HG03469 (cell line): Measurements from ENCODE around the gene GHR.
"Not testable (repeated sequence)": the region's sequence is repeated elsewhere in the genome, so short reads cannot be mapped to it uniquely, and the experiment has no call there.

Experiments used
- ATAC-seq: cut with Tn5 transposase; IDR thresholded peaks from one replicate; pipeline ENCODE4 v1.9.1; 2021; ENCODE audit warnings: mild to moderate bottlenecking, moderate library complexity, moderate number of reproducible peaks; ENCODE audit not compliant: unreplicated experiment

The GHR gene

DNA sequence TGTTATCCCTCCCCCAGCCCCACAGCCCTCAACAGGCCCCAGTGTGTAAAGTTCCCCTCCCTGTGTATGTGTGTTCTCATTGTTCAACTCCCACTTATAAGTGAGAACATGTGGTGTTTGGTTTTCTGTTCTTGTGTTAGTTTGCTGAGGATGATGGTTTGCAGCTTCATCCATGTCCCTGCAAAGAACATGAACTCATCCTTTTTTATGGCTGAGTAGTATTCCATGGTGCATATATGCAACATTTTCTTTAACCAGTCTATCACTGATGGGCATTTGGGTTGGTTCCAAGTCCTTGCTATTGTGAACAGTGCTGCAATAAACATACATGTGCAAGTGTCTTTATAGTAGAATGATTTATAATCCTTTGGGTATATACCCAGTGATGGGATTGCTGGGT lies 261.8 kb downstream of the GHR start:
- ATAC-seq: not testable (repeated sequence)

DNA sequence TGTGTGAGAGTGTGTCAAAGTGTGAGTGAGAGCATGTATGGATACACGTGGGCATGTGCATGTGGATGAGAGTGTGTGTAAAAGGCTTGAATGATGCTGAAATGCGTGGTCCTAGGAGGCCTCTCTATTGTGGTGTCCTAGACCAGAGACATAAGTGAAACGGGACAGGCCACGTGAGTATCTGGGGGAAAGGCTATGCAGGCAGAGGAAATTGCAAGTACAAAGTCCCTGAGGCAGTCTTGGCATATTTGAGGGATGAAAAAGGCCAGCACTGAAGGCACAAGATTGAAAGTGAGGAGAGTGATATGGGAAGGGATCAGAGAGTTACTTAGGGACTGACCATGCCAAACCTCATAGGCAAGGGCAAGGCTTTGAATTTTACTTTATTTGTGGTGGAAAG lies 266.2 kb downstream of the GHR start:
- no peak for ATAC-seq

DNA sequence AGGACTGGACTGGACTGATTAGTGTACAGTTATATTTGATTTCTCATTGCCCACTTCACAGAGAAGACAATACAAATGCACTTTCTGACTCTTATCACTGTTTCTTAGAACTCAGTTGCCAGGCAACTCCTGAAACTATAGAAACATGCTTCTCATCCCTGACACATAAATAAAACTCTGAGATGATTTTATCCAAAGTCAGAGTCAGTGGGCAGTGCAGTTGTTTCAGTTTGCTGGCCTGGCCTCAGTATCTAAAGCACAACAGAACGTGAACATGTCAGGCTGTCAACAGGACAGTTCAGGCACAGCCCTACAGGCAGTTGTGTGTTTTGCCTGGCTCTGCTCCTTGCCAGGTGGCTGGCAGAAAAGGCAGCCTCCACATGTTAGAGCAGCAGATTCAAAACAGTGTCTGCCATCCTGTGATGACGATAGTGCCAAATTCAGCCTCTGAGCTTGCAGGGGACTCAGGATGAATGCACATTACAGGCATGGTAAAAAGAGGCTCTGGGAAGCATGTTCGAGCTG lies 268.2 kb downstream of the GHR start:
- no peak for ATAC-seq

DNA sequence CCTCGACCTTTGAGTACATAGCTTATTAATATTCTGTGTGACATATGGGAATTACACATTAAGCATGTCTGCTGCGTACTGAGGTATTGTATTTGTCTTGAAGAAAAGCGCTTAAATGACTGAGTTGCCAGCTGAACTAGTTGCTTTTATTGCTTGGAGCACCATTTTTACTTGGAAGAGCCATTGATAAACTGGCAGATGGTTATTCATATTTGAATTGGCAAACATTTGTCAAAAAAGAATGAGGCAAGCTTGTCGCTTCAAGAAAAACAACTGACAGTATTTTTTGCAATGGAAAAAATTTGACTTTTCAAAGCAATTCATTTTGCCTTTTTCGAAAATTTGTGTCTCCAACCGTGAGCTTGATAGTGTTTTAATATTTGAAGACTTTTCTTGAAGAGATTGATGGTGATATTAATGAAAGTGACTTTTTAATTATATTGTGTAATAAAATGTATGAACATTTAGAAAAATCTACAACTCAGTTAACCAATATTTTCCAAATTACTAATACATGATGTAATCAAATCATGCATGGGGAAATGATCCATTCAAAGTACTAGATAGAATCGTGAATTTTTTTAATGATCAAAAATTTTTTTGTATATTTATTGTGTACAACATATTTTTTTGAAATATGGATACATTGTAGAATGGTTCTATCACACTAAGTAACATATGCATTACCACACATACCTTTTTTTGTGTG lies 278.3 kb downstream of the GHR start:
- ATAC-seq: no peak

DNA sequence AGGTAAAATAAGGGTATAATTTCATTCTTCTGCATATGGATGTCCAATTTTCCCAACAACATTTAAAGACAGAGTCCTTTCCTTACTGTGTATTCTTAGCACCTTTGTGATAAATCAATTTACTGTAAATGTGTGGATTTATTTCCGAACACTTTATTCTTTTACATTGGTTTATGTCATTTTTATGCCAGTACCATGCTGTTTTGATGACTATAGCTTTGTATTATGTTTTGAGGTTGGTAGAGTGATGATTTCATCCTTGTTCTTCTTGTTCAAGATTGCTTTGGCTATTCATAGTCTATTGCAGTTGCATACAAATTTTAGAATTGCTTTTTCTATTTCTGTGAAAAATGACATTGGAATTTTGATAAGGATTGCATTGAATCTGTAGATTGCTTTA lies 280.0 kb downstream of the GHR start:
- no peak for ATAC-seq

DNA sequence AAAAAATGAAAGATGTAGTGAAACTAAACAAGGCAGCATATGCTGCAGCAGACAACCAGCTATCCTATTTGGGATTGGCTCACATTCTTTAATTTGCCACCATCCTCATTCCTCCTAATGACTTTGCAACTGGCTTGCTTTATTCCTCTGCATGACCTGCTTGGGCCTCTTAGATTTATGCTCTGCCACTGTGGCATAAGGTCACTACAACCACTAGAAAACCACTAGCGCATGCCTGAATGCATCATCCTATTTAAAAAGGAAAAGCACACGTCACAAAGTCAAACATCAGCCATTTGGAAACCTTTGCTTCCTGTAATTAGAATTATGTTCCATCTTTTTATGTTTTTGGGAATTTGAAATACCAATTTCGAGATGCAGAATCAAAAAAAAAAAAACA lies 292.5 kb downstream of the GHR start:
- no peak for ATAC-seq

DNA sequence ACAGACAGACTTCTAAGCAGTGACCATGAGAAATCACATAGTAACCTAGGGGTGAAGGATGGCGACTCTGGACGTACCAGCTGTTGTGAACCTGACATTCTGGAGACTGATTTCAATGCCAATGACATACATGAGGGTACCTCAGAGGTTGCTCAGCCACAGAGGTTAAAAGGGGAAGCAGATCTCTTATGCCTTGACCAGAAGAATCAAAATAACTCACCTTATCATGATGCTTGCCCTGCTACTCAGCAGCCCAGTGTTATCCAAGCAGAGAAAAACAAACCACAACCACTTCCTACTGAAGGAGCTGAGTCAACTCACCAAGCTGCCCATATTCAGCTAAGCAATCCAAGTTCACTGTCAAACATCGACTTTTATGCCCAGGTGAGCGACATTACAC lies 295.4 kb downstream of the GHR start:
- ATAC-seq: peak; percentile 94

DNA sequence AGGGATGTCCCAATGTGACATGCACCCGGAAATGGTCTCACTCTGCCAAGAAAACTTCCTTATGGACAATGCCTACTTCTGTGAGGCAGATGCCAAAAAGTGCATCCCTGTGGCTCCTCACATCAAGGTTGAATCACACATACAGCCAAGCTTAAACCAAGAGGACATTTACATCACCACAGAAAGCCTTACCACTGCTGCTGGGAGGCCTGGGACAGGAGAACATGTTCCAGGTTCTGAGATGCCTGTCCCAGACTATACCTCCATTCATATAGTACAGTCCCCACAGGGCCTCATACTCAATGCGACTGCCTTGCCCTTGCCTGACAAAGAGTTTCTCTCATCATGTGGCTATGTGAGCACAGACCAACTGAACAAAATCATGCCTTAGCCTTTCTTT lies 295.8 kb downstream of the GHR start:
- no peak for ATAC-seq

DNA sequence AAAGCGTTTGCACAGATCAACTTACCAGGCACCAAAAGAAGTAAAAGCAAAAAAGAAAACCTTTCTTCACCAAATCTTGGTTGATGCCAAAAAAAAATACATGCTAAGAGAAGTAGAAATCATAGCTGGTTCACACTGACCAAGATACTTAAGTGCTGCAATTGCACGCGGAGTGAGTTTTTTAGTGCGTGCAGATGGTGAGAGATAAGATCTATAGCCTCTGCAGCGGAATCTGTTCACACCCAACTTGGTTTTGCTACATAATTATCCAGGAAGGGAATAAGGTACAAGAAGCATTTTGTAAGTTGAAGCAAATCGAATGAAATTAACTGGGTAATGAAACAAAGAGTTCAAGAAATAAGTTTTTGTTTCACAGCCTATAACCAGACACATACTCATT lies 297.0 kb downstream of the GHR start:
- no peak for ATAC-seq

DNA sequence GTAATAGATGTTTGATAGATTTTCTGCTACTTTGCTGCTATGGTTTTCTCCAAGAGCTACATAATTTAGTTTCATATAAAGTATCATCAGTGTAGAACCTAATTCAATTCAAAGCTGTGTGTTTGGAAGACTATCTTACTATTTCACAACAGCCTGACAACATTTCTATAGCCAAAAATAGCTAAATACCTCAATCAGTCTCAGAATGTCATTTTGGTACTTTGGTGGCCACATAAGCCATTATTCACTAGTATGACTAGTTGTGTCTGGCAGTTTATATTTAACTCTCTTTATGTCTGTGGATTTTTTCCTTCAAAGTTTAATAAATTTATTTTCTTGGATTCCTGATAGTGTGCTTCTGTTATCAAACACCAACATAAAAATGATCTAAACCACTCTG lies 298.2 kb downstream of the GHR start:
- no peak for ATAC-seq

DNA sequence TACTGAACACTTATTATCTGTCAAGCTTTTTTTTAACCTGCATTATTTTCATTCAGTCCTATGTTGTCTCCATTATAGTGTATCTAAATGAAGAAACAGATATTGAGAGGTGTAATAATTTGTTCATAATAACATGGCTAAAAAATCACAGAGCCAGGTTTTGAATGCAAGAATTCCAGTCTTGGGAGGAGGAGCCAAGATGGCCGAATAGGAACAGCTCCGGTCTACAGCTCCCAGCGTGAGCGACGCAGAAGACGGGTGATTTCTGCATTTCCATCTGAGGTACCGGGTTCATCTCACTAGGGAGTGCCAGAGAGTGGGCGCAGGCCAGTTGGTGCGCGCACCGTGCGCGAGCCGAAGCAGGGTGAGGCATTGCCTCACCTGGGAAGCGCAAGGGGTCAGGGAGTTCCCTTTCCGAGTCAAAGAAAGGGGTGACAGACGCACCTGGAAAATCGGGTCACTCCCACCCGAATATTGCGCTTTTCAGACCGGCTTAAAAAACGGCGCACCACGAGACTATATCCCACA lies 311.4 kb downstream of the GHR start:
- not testable (repeated sequence) for ATAC-seq

DNA sequence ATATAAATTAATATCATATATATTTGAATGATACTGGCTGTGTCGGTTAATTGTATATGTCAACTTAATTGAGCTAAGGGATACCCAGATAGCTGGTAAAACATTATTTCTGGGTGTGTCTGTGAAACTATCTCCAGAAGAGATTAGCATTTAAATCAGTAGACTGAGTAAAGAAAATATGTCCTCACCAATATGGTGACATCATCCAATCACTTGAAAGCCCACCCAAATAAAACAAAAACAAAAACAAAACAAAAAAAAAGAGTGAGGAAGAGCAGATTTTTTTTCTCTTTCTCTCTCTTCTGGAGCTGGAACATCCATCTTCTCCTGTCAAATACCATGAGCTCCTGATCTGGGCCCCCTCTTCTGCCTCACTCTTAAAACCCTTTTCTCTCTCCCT lies 317.7 kb downstream of the GHR start:
- ATAC-seq: no peak

DNA sequence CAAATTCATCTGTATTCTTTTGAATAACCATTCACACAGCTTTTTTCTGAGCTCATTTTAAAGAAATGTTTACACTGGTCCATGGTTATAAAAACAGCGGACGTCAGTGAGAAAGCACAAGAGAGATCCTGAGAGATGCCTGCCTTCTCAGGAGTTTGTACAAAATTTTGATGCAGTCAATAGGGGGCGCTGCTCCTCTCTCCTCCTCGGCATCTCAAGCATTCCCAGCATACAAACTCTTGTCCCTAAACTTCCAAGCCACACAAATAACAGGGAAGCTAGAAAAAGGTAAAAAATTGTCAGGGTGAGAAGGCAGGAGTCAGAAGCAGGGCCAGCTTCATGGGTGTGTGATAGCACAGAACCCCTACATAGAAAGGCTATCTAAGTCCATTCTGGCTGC lies 322.2 kb downstream of the GHR start:
- ATAC-seq: no peak

DNA sequence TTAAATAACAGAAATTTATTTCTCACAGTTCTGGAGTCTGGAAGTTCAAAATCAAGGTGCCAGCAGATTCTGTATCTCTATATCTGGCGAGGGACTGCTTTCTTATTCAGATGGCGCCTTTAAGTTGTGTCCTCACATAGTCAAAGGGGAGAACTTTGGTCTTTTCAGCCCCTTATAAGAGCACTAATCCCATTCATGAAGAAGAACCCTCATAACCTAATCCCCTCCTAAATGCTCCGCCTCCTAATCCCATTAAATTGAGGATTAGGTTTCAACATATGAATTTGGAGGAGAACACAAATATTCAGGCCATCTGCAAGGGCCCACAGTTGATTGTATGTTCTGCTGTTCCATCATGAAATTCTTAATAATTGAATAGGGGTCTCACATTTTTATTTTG lies 322.6 kb downstream of the GHR start:
- no peak for ATAC-seq

DNA sequence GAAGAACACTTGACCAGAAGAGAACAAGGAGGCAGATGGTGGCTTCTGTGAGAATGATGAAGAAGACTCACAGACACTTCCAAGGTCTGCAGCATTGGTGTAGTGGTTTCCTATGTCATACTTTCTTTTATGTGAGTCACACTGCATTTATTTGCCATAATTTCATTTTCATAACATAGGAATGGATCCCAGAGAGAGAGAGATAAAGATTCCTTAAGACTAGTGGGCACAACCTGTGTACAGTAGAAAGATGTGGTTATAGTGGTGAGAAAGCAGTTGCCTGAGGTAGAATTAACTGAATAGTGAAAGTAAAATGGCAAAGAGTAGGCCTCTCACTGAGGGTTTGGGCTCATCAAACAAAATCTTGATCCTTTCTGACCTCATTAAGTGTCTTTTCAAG lies 325.8 kb downstream of the GHR start:
- peak; percentile 49 for ATAC-seq

DNA sequence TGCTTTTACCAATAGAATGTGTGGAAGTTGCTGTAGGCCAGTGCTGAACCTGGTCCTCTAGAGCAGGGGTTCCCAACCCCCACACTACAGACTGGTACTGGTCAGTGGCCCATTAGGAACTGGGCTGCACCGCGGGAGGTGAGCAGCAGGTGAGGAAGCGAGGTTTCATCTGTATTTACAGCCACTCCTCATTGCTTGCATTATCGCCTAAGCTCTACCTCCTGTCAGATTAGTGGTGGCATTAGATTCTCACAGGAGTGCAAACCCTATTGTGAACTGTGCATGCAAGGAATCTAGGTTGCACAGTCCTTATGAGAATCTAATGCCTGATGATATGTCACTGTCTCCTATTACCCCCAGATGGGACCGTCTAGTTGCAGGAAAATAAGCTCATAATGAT lies 327.3 kb downstream of the GHR start:
- no peak for ATAC-seq

DNA sequence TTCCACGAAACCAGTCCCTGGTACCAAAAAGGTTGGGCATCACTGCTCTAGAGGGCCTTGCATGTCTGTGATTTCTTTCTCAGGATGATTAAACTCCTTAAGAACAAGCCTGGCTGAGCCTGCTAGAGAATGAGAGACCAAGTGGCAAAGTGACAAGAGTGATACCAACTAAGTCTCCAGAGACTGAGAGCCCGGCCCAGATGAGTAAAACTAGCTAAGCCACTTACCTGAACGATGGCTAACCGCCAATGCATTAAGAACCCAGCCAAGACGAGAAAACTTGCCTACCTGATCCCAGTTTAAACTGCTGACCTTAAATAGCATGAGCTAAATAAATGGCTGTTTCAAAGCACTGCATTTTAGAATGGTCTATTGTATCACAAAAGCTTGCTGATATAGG lies 327.8 kb downstream of the GHR start:
- no peak for ATAC-seq

DNA sequence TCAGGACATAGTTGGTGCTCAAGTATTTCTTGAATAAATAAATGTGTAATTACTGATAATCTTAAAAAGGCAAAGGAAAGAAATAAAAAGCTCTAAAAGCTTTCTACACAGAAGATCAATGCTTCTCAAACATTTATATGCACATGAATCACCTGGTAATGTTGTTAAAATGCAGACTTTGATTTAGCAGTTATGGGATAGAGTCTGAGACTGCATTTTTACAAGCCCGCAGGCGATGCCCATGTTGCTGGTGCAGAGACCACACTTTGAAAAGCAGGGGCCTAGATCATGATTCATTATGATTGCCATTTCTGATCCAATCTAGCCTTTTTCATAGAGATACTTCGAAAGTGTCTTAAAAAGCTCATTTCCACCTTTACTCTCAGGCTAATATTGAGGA lies 329.9 kb downstream of the GHR start:
- no peak for ATAC-seq

DNA sequence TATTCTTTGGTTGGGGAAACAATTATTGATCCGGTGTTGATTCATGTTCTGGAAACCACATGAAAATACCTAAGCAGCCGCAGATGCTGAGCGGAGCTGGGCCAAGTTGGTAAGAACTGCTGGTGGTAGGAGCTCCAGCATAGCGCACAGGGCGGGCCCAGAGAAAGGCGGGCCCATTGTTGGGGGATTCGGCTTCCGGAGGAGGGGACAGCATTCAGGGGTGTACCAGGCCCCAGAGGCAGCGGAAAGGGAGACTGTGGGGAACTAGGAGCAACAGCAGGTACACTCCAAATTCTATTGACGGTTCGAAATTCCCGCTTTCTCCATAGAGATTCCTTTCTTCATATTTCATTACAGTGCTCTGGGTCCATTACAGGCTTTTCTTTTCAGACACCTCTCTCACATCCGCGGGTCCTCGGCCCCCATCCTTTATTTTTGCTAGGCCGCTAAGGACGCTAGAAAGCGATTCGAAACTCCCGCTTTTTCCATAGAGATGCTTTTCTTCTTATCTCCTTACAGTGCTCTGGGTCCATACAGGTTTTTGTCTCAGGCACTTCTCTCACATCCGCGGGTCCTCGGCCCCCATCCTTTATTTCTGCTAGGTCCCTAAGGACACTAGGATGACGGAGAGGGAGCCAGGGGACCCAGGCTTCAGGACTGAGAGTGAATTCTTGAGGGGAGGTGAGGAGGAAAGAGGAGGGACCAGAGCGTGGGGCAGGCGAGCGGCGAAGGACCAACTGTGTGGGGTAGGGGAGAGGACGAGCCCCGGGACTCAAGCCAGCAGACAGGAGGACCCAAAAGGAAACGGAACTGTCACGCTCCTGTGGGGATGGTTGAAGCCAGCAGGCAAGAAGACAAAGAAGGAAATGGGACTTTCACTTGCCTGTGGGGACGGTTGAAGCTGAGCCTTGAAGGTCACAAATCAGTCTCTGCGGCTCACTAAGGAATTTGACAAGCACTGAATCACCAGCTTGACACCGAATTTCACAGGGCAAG lies 333.7 kb downstream of the GHR start, which contains the start of gene CCDC152:
Gene CCDC152, plus strand, starts transcription at position 213 of the 996 bp plus-strand sequence. CDS start 2,304 bp downstream, outside the sequence.
- peak; percentile 80 for ATAC-seq

DNA sequence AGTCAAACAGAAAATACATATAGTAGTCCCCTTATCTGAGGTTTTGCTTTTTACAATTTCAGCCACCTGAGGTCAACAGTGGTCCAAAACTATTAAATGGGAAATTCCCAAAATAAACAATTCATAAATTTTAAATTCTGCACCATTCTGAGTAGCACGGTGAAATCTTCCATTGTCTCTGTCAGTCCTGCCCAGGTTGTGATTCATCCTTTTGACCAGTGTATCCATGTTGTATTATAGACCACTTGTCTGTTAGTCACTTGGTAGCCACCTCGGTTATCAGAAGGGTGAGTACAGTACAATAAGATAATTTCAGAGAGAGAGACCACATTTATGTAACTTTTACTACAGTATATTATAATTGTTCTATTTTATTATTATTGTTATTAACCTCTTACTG lies 336.2 kb downstream of the GHR start:
- ATAC-seq: no peak

DNA sequence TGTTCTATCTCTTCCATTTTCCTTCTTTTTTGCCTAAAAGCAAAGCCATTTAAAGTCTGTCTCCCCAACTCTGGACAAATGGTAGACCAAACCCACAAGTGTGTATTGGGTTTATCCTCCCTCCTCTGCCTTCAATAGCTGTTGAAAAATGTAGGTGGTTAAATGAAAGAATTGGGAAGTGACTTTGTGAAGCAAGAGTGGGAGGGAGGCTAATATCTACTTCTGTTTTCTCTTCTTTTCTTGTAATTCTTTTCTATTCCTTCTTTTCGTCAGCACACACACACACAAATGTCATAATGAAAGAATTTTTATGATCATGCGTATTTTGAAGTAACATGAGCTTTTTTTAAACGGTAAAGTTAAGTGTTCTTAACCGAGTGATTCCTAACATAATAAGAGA lies 337.2 kb downstream of the GHR start:
- ATAC-seq: no peak

DNA sequence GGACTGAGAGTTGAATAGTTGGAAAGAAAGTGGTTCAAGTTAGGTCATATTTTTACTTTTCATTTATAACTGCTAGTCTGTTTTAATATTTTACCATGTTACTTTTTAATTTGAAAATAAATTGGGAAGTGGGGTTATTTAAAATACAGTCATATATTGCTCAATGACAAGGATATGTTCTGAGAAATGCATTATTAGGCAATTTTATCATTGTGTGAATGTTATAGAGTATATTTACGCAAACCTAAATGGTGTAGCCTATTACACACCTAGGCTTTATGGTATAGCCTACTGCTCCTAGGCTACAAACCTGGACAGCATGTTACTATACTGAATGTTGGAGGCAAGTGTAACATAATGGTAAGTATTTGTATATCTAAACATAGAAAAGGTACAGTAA lies 338.6 kb downstream of the GHR start:
- no peak for ATAC-seq
